Measurements from ENCODE around the gene DUS3L. TPM values are rescaled to one million over a fixed set of nuclear protein-coding genes. Genes with fewer than 3 reads are reported as not detected.
A peak's percentile ranks its signal among the peaks of the same experiment; 100 is the strongest.

Gene DUS3L
- total RNA-seq, 1 experiment from 2014 or later = 39.3 TPM

- TF ChIP-seq, protein P1, sequence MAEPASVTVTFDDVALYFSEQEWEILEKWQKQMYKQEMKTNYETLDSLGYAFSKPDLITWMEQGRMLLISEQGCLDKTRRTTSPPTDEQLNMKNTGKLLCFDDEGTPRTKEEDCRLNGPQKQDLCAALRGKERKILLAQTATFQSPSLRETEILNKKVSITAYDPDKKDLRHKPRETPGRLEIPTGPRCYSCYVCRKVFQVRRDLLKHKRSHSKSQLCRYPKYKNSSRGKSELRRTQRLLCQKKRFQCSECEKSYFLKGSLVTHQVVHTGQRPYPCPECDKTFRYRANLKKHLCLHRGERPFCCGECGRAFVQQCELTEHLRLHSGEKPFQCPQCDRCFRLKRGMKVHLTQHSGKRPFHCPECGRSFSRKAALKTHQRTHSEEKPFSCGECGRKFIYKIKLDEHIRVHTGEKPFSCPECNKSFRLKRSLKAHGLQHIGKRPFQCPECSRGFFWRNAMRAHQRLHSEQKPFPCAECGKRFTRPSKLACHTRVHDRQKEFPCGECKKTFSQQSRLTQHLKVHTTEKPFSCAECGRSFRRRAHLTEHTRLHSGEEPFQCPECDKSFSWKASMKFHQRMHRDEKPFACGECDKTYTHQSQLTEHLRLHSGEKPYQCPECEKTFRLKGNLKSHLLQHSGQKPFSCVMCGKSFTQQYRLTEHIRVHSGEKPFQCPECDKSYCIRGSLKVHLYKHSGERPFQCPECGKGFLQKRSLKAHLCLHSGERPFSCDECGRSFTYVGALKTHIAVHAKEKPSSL (CRISPR knock-in tag; conservative IDR thresholded peaks at IDR 0.05) = no peak
- TF ChIP-seq ZNF671 (CRISPR knock-in tag; IDR thresholded peaks at IDR 0.05) (no peak), PRDM15 (CRISPR knock-in tag; IDR thresholded peaks at IDR 0.05) (no peak)
- TF ChIP-seq, protein P2, sequence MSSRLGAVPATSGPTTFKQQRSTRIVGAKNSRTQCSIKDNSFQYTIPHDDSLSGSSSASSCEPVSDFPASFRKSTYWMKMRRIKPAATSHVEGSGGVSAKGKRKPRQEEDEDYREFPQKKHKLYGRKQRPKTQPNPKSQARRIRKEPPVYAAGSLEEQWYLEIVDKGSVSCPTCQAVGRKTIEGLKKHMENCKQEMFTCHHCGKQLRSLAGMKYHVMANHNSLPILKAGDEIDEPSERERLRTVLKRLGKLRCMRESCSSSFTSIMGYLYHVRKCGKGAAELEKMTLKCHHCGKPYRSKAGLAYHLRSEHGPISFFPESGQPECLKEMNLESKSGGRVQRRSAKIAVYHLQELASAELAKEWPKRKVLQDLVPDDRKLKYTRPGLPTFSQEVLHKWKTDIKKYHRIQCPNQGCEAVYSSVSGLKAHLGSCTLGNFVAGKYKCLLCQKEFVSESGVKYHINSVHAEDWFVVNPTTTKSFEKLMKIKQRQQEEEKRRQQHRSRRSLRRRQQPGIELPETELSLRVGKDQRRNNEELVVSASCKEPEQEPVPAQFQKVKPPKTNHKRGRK (CRISPR knock-in tag; IDR thresholded peaks at IDR 0.05; ENCODE audit: borderline replicate concordance) = no peak
- TF ChIP-seq, protein P3, sequence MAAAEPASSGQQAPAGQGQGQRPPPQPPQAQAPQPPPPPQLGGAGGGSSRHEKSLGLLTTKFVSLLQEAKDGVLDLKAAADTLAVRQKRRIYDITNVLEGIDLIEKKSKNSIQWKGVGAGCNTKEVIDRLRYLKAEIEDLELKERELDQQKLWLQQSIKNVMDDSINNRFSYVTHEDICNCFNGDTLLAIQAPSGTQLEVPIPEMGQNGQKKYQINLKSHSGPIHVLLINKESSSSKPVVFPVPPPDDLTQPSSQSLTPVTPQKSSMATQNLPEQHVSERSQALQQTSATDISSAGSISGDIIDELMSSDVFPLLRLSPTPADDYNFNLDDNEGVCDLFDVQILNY (CRISPR knock-in tag; IDR thresholded peaks at IDR 0.05) = no peak
These were observed 18.5 kb upstream of the DUS3L start (continued) for GRCh38 chr19:5809469-5809868.

- ChIA-PET POLR2A (interaction anchor here (0.6 to 1.1 kb wide), 2 partner anchors 19 to 549 kb away, joined by 3 read pairs; no protein-coding TSS in a partner anchor), CTCF (interaction anchor here (1.0 to 4.1 kb wide), 3 partner anchors 19 to 213 kb away, joined by 3 to 19 read pairs (median 7); no protein-coding TSS in a partner anchor)
- Mint-ChIP-seq H3K36me3 (no peaks in the 10 kb centered on the region), H3K4me3 (no peak overlapping the region), H3K27me3 (ENCODE audit: low read depth) (peaks cover 13% of the 10 kb centered on the region), H3K27ac (no peak overlapping the region), H3K9me3 (no peaks in the 10 kb centered on the region), H3K4me1 (peaks cover 5% of the 10 kb centered on the region; the same call in 1 of the 2 replicates)
- ATAC-seq (no peak), DNase-seq (ENCODE audit: low spot score) (no peak)
- TF ChIP-seq GABPB1 (CRISPR knock-in tag; IDR thresholded peaks at IDR 0.05) = peak; percentile 82
- TF ChIP-seq ZNF416 (CRISPR knock-in tag; IDR thresholded peaks at IDR 0.05) = no peak
These were observed 18.1 kb upstream of the DUS3L start for GRCh38 chr19:5809053-5809452.

DNA sequence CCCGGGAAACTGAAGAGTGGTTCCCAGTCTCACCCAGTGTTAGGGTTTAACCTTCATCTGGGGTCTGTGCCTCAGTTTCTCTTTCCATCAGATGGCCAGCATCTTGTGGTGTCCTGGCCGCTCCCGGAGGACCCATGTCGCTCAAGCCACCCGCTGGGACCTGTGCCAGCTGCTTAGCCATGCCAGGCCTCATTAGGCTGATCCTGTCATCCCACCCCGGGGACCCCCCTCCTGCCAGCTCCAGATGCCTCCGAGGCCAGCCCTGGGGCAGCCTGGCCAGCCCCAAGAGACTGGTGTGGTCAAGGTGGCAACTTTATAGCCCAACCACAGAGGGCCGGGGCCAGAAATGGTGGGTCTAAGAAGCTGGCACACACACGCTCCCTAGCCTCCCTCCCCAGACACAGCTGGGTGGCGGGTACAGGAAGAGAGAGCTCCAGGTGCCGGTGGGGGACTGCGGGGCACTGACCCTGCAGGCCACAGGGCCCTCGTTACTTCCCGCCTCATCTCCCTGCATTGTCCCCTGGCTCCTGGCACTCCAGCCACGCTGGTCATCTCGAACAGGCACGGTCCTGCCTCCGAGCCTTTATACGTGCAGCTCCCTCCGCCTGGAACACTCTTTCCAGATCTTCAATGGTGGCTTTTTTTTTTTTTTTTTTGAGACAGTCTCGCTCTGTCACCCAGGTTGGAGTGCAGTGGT lies 17.3 kb upstream of the DUS3L start:
- Mint-ChIP-seq H3K4me1 (peaks cover 10% of the 10 kb centered on the region), H3K27ac (no peak overlapping the region), H3K27me3 (ENCODE audit: low read depth) (peaks cover 19% of the 10 kb centered on the region), H3K9me3 (no peaks in the 10 kb centered on the region), H3K4me3 (no peak overlapping the region), H3K36me3 (no peaks in the 10 kb centered on the region)
- TF ChIP-seq FOXJ3 (CRISPR knock-in tag; IDR thresholded peaks at IDR 0.05; ENCODE audit: borderline replicate concordance) = no peak
- no peak for TF ChIP-seq ZNF219 (CRISPR knock-in tag; IDR thresholded peaks at IDR 0.05; ENCODE audit: borderline replicate concordance)
- no peak for TF ChIP-seq ELF4 (CRISPR knock-in tag; IDR thresholded peaks at IDR 0.05; ENCODE audit: low read depth)
- ATAC-seq (no peak), DNase-seq (ENCODE audit: low spot score) (no peak)
- ChIA-PET POLR2A (interaction anchor here (0.5 to 1.1 kb wide), 4 partner anchors 20 to 550 kb away, joined by 3 to 6 read pairs (median 4); no protein-coding TSS in a partner anchor), CTCF (interaction anchor here (1.0 to 4.1 kb wide), 3 partner anchors 20 to 214 kb away, joined by 3 to 19 read pairs (median 7); no protein-coding TSS in a partner anchor)

Data from WTC11 (cell line).